ENCODE measurements around the gene ARPC4. TPM values are rescaled to one million over a fixed set of nuclear protein-coding genes. Genes with fewer than 3 reads are reported as not detected.

Gene ARPC4
- total RNA-seq, 4 donors from 2014 or later = 96.8 to 147 (median 143) TPM

- in situ Hi-C loops (cut with MboI; ENCODE audit: low sequenced_read_pairs in 4 of 4) (no loop called here), intact Hi-C loops (cut with DNase I; ENCODE audit: low total_unique reads) (no loop called here)
- no peaks in the 10 kb centered on the region for H3K9me3 ChIP-seq
- no peak for ATAC-seq
- H3K4me3 ChIP-seq = no peak overlapping the region
- no peaks in the 10 kb centered on the region for H3K4me1 ChIP-seq
- H3K27me3 ChIP-seq = no peaks in the 10 kb centered on the region
- no peak for DNase-seq
- TF ChIP-seq CTCF (IDR thresholded peaks at IDR 0.05 in 4 of 5, conservative IDR thresholded peaks at IDR 0.05 in 1 of 5) (no peak), POLR2A (IDR thresholded peaks at IDR 0.05) (no peak)
- no peak overlapping the region for H3K27ac ChIP-seq
- H3K36me3 ChIP-seq = peaks cover 0 to 37% of the 10 kb centered on the region in 2 donors
These were observed 31.9 kb upstream of the ARPC4 start for GRCh38 chr3:9760779-9761505.

DNA sequence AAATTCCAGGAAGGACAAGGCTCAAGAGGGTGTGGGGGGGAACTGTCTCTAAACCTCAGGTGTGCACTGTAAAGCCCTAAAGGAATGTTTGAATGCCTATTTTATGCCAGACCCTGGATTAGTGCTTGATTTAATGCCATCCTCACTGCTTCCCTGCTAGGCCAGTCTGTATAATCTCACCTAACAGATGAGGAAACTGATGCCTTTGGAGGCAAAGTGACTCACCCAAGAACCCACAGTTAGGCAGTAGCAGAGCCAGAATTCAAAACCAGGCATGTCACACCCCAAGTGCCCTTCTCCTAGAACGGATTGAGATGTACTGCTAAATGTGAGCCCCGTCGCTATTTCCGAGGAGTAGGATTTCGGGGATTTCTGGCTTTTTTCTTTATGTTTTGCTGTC is 31.0 kb upstream of the ARPC4 start:
- DNase-seq = no peak
- Histone ChIP-seq H3K9me3 (no peaks in the 10 kb centered on the region), H3K36me3 (peaks cover 0 to 28% of the 10 kb centered on the region in 2 donors), H3K27me3 (no peaks in the 10 kb centered on the region), H3K4me1 (peaks cover 0 to under 1% of the 10 kb centered on the region in 2 donors), H3K27ac (no peak overlapping the region), H3K4me3 (no peak overlapping the region)
- intact Hi-C loops (cut with DNase I; ENCODE audit: low total_unique reads) (no loop called here), in situ Hi-C loops (cut with MboI; ENCODE audit: low sequenced_read_pairs in 4 of 4) (no loop called here)
- TF ChIP-seq CTCF (IDR thresholded peaks at IDR 0.05 in 4 of 5, conservative IDR thresholded peaks at IDR 0.05 in 1 of 5) (no peak), POLR2A (IDR thresholded peaks at IDR 0.05) (no peak)
- ATAC-seq = no peak

DNA sequence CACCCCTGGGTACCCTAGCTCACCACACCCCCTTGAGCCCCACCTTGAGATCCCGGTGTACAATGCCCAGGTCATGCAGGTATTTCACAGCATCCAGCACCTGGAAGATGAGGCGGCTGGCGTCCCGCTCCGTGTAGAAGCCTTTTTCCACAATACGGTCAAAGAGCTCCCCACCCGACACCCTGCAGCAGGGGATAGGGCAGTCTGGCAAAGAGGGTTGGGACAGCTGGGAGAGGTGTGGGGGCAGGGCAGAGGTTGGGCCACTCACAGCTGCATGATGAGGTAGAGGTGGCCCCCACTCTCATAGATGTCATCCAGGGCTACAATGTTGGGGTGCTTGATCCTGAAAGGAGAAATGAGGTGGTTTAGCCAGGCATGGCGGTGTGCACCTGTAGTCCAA is 30.0 kb upstream of the ARPC4 start:
- H3K4me1 ChIP-seq = peaks cover 0 to 4% of the 10 kb centered on the region in 2 donors
- in situ Hi-C loops (cut with MboI; ENCODE audit: low sequenced_read_pairs in 4 of 4) (no loop called here), intact Hi-C loops (cut with DNase I; ENCODE audit: low total_unique reads) (no loop called here)
- H3K4me3 ChIP-seq = no peak overlapping the region
- DNase-seq (no peak), ATAC-seq (no peak)
- peaks cover 0 to 18% of the 10 kb centered on the region in 2 donors for H3K36me3 ChIP-seq
- H3K9me3 ChIP-seq = no peaks in the 10 kb centered on the region
- H3K27ac ChIP-seq = no peak overlapping the region
- TF ChIP-seq CTCF (IDR thresholded peaks at IDR 0.05 in 4 of 5, conservative IDR thresholded peaks at IDR 0.05 in 1 of 5) = no peak
- TF ChIP-seq POLR2A (IDR thresholded peaks at IDR 0.05) = no peak
- H3K27me3 ChIP-seq = no peaks in the 10 kb centered on the region

- intact Hi-C loops (cut with DNase I; ENCODE audit: low total_unique reads) = no loop called here
- no peak for TF ChIP-seq CTCF (IDR thresholded peaks at IDR 0.05 in 4 of 5, conservative IDR thresholded peaks at IDR 0.05 in 1 of 5)
- TF ChIP-seq POLR2A (IDR thresholded peaks at IDR 0.05) = no peak
- no peak overlapping the region for H3K4me3 ChIP-seq
- no peak overlapping the region for H3K27ac ChIP-seq
- DNase-seq (no peak), ATAC-seq (no peak)
- peaks cover 9 to 11% of the 10 kb centered on the region in 2 donors for H3K4me1 ChIP-seq
- in situ Hi-C loops (cut with MboI; ENCODE audit: low sequenced_read_pairs in 4 of 4) = no loop called here
- no peaks in the 10 kb centered on the region for H3K27me3 ChIP-seq
- no peaks in the 10 kb centered on the region for H3K9me3 ChIP-seq
- H3K36me3 ChIP-seq = no peaks in the 10 kb centered on the region
These were observed 27.0 kb upstream of the ARPC4 start for GRCh38 chr3:9765865-9766264.

Data from gastrocnemius medialis (tissue), 4 donors.